Mesendoderm (in vitro differentiated cells): ENCODE measurements around the gene TEKT1.

ENCODE experiments used
- DNase-seq: peaks from one replicate; pipeline ENCODE4 v3.0.0; 2013
- H2AK5ac ChIP-seq: 2 replicates; pipeline ENCODE4 v1.6.1; 2013; ENCODE audit warnings: low read length, inconsistent platforms
- H2BK120ac ChIP-seq: 2 replicates; pipeline ENCODE4 v1.6.1; 2013; ENCODE audit warnings: low read depth, mild to moderate bottlenecking, low read length, moderate library complexity, mixed read lengths
- H2BK15ac ChIP-seq: replicated peaks from 2 replicates; pipeline ENCODE4 v1.6.1; 2013; ENCODE audit warnings: low read depth, mild to moderate bottlenecking, moderate library complexity
- H2BK5ac ChIP-seq: 2 replicates; pipeline ENCODE4 v1.6.1; 2013; ENCODE audit warnings: low read length, inconsistent platforms
- H3K18ac ChIP-seq: 2 replicates; pipeline ENCODE4 v1.6.1; 2013; ENCODE audit warnings: mild to moderate bottlenecking, low read length, mixed read lengths
- H3K23ac ChIP-seq: one replicate; pipeline ENCODE4 v1.6.1; 2013; ENCODE audit warnings: low read length
- H3K27ac ChIP-seq: 2 replicates; pipeline ENCODE4 v1.5.1; 2013; ENCODE audit warnings: low read depth, mild to moderate bottlenecking, inconsistent platforms, low read length, moderate library complexity
- H3K27me3 ChIP-seq: 2 replicates; pipeline ENCODE4 v1.6.1; 2013; ENCODE audit warnings: low read length, control low read depth, mild to moderate bottlenecking, inconsistent platforms; ENCODE audit not compliant: insufficient read depth, poor library complexity
- H3K36me3 ChIP-seq: 2 replicates; pipeline ENCODE4 v1.6.1; 2013; ENCODE audit warnings: low read length, inconsistent platforms; ENCODE audit not compliant: control insufficient read depth, insufficient read depth
- H3K4ac ChIP-seq: one replicate; pipeline ENCODE4 v1.6.1; 2013; ENCODE audit warnings: low read depth, mild to moderate bottlenecking, low read length, moderate library complexity
- H3K4me1 ChIP-seq: 2 replicates; pipeline ENCODE4 v1.6.1; 2013; ENCODE audit warnings: low read depth, low read length, inconsistent platforms; ENCODE audit not compliant: control insufficient read depth
- H3K4me2 ChIP-seq: 2 replicates; pipeline ENCODE4 v1.6.1; 2013; ENCODE audit warnings: low read length
- H3K4me3 ChIP-seq: 2 replicates; pipeline ENCODE4 v1.5.1; 2013; ENCODE audit warnings: mild to moderate bottlenecking, low read length
- H3K56ac ChIP-seq: one replicate; pipeline ENCODE4 v1.6.1; 2013; ENCODE audit warnings: low read length
- H3K79me1 ChIP-seq: 2 replicates; pipeline ENCODE4 v1.6.1; 2013; ENCODE audit warnings: low read length, inconsistent platforms
- H3K79me2 ChIP-seq: 2 replicates; pipeline ENCODE4 v1.6.1; 2013; ENCODE audit warnings: mild to moderate bottlenecking, low read length; ENCODE audit not compliant: control insufficient read depth, insufficient read depth
- H3K9ac ChIP-seq: 2 replicates; pipeline ENCODE4 v1.6.1; 2013; ENCODE audit warnings: low read length, inconsistent platforms
- H4K5ac ChIP-seq: one replicate; pipeline ENCODE4 v1.6.1; 2013; ENCODE audit warnings: low read length
- H4K8ac ChIP-seq: one replicate; pipeline ENCODE4 v1.6.1; 2013; ENCODE audit warnings: low read depth, mild to moderate bottlenecking, control low read depth, low read length, moderate library complexity
- WGBS: extraction: QIAGEN DNeasy Blood & Tissue Kit; methylation state at CpG from one replicate; pipeline ENCODE4 v1.1.7; 2013; ENCODE audit warnings: low lambda C conversion rate, missing lambda C conversion rate; ENCODE audit not compliant: insufficient coverage; ENCODE audit errors: extremely low coverage; 5-methylcytosine and 5-hydroxymethylcytosine counted together

Gene TEKT1

DNA sequence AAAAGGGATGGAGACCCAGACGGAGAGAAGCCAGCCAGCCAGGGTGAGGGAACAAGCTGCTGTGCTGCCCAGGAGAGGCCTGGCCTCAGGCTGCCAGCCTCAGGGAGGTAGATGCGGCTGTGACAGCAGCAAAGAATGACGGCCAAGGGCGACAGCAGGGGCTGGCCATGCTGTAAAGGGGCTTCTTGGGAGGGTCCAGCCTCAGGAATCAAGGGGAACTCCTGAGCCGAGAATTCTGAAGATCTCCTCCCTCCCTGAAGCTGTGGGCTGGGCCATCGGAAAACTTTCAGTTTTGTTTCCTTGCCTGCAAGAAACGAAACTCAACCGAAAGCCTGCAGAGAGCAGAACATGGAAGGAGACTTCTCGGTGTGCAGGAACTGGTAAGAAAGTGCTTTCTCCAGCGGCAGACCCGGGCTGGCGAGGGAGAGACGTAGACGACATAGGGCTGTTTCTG lies 75.8 kb downstream of the TEKT1 start, which contains the start of gene XAF1:
Gene XAF1, plus strand, starts transcription at position 316 of the 454 bp plus-strand sequence. Its CDS starts 33 bp downstream, at position 349.
- no peak within 1 kb of the TSS for H2BK15ac ChIP-seq
- no peak within 1 kb of the TSS for H4K5ac ChIP-seq
- no peak within 1 kb of the TSS for H3K56ac ChIP-seq
- H3K4ac ChIP-seq, result no peak within 1 kb of the TSS
- H2AK5ac ChIP-seq, result no peak within 1 kb of the TSS
- H3K27me3 ChIP-seq, result no peaks in the 10 kb centered on the region
- H2BK5ac ChIP-seq, result no peak within 1 kb of the TSS
- H2BK120ac ChIP-seq, result no peak within 1 kb of the TSS
- no peak within 1 kb of the TSS for H3K23ac ChIP-seq
- no peak within 1 kb of the TSS for H4K8ac ChIP-seq
- DNase-seq, result no peak
- no peak within 1 kb of the TSS for H3K18ac ChIP-seq
- WGBS, result no CpG with 5 or more reads among the region's 14 CpGs
- no peak within 1 kb of the TSS for H3K4me3 ChIP-seq
- H3K4me2 ChIP-seq, result no peak within 1 kb of the TSS
- no peaks in the 10 kb centered on the region for H3K36me3 ChIP-seq
- H3K4me1 ChIP-seq, result peaks cover 2% of the 10 kb centered on the region
- no peak within 1 kb of the TSS for H3K27ac ChIP-seq
- H3K9ac ChIP-seq, result no peak within 1 kb of the TSS
- no peaks in the 10 kb centered on the region for H3K79me2 ChIP-seq
- no peaks in the 10 kb centered on the region for H3K79me1 ChIP-seq

DNA sequence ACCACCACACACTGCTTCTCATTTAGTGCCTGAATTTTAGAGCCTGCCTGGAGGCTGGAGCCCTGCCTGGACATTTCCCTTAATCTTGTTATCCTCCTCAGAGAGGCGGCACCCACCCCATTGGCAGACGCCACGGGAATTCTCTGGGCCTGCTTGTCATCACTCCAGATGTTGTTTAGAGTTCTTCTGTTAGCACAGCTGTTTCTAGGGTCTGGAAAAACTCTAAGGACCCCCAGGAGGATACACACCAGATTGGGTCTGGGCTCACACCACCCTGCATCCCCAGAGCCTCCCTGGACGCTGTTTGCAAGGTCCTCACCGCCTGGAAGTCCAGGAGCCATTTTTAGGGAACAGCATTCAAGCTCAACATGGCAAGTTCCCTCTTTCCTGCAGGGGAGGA lies 76.2 kb downstream of the TEKT1 start:
- no peak overlapping the region for H3K4me2 ChIP-seq
- no peak overlapping the region for H3K56ac ChIP-seq
- H3K4me3 ChIP-seq, result no peak overlapping the region

DNA sequence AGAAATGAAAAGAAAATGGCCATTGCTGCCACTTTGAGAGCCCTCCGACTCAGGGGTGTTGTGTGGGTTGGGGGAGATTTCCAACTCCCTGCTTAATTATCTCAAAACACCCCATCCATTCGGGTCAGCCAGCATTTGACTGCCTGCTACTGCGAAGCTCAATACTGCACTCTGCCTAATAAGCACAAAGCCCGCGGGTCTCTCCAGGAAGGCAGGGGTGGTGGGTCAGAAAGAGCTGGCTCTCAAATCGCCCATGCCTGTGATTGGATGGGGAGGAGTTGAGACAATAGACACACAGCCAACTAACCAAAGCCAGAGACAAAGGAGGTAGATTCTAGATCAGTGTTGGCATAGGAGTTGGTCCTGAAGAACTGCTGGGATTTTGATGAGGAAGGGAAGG lies 78.0 kb downstream of the TEKT1 start:
- no peaks in the 10 kb centered on the region for H3K36me3 ChIP-seq
- no peaks in the 10 kb centered on the region for H3K27me3 ChIP-seq
- no peak overlapping the region for H4K5ac ChIP-seq
- no peak overlapping the region for H3K18ac ChIP-seq
- no peak overlapping the region for H2AK5ac ChIP-seq
- no peak overlapping the region for H3K4me2 ChIP-seq
- H3K4me1 ChIP-seq, result peaks cover 2% of the 10 kb centered on the region
- H3K27ac ChIP-seq, result no peak overlapping the region
- no peak overlapping the region for H2BK120ac ChIP-seq
- no peaks in the 10 kb centered on the region for H3K79me1 ChIP-seq
- no peak overlapping the region for H4K8ac ChIP-seq
- H2BK5ac ChIP-seq, result no peak overlapping the region
- no peak overlapping the region for H3K4me3 ChIP-seq
- no peak for DNase-seq
- H3K79me2 ChIP-seq, result no peaks in the 10 kb centered on the region
- no peak overlapping the region for H3K56ac ChIP-seq
- H3K9ac ChIP-seq, result no peak overlapping the region
- H2BK15ac ChIP-seq, result no peak overlapping the region
- no CpG with 5 or more reads among the region's 6 CpGs for WGBS
- no peak overlapping the region for H3K4ac ChIP-seq
- H3K23ac ChIP-seq, result no peak overlapping the region

More for the DNA sequence above, 76.2 kb downstream of the TEKT1 start:
- H3K27ac ChIP-seq, result no peak overlapping the region
- no CpG with 5 or more reads among the region's 5 CpGs for WGBS
- no peaks in the 10 kb centered on the region for H3K36me3 ChIP-seq
- no peak overlapping the region for H3K18ac ChIP-seq
- H4K5ac ChIP-seq, result no peak overlapping the region
- H3K27me3 ChIP-seq, result no peaks in the 10 kb centered on the region
- no peak overlapping the region for H3K9ac ChIP-seq
- H4K8ac ChIP-seq, result no peak overlapping the region
- no peaks in the 10 kb centered on the region for H3K79me2 ChIP-seq
- no peak overlapping the region for H3K4ac ChIP-seq
- H2AK5ac ChIP-seq, result no peak overlapping the region
- no peaks in the 10 kb centered on the region for H3K79me1 ChIP-seq
- H3K23ac ChIP-seq, result no peak overlapping the region
- H2BK5ac ChIP-seq, result no peak overlapping the region
- H2BK120ac ChIP-seq, result no peak overlapping the region
- H2BK15ac ChIP-seq, result no peak overlapping the region
- H3K4me1 ChIP-seq, result peaks cover 2% of the 10 kb centered on the region
- no peak for DNase-seq

DNA sequence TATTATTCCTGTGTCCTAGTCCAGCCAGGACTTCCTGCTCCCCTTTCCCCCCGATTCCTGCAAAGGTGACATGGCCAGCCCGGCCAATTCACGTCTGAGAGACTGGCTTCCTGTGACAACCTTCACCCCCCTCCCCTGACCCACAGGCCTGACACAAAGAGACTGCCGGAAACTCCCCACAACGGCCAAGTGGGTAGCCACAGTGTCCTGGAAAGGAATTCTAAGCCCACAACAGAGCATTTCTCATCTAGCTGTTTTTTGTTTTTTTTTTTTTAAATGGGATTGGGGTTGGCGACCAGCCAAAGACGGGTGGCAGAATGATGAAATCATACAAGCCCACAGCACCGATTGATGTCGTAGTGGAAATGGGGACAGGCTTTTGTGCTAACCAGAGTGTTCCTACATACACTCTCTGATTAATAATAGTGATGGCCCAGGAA lies 78.5 kb downstream of the TEKT1 start:
- H2BK5ac ChIP-seq, result no peak overlapping the region
- H3K23ac ChIP-seq, result peak overlapping the region; percentile 19
- DNase-seq, result peak; percentile 26
- no peak overlapping the region for H2BK15ac ChIP-seq
- H3K4me2 ChIP-seq, result no peak overlapping the region
- H2AK5ac ChIP-seq, result no peak overlapping the region
- H3K56ac ChIP-seq, result peak overlapping the region; percentile 27
- WGBS, result no CpG with 5 or more reads among the region's 9 CpGs
- no peaks in the 10 kb centered on the region for H3K79me1 ChIP-seq
- no peaks in the 10 kb centered on the region for H3K79me2 ChIP-seq
- no peak overlapping the region for H3K4me3 ChIP-seq
- no peak overlapping the region for H3K27ac ChIP-seq
- H3K18ac ChIP-seq, result no peak overlapping the region
- no peak overlapping the region for H3K4ac ChIP-seq
- peaks cover 2% of the 10 kb centered on the region for H3K4me1 ChIP-seq
- no peak overlapping the region for H2BK120ac ChIP-seq
- H3K9ac ChIP-seq, result no peak overlapping the region
- no peaks in the 10 kb centered on the region for H3K36me3 ChIP-seq
- no peak overlapping the region for H4K8ac ChIP-seq
- no peaks in the 10 kb centered on the region for H3K27me3 ChIP-seq
- no peak overlapping the region for H4K5ac ChIP-seq

DNA sequence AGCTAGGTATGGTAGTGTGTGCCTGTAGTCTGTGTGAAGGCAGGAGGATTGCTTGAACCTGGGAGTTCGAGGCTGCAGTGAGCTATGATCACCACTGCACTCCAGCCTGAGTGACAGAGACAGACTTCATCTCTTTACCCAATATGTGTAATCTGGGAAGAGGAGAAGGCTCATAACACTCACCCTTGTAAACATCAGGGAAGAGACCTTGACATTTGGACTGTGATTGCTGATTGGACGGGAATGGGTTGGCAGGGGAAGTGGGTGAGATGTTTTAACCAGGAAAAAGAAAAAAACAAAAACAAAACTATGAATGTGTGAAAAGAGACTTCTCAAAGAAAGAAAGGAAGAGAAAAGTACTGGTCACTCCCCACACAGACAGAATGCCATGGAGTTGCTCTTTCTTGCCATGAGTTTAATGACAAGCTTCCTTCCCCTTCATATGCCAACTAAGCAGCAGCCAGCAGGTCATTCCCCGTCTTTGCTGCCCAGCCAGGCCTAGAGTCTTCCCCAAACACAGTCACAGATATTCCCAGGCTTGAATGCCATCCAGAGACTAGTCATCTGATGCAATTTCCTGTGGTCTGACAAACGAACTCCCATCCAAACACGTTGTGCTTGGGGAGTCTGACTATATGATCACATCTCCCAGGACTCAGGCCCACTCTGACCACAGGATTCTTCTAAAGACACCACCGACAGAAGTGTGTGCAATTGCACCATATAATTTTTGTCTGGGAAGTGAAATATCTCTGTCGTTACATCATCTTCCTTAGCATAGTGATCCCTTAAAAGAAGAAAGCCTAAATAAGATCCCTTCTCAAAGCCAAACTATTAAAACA lies 79.2 kb downstream of the TEKT1 start:
- Histone ChIP-seq H3K4me2 (no peak overlapping the region), H3K79me2 (no peaks in the 10 kb centered on the region), H4K8ac (no peak overlapping the region), H4K5ac (no peak overlapping the region), H3K9ac (no peak overlapping the region), H3K36me3 (no peaks in the 10 kb centered on the region), H2BK120ac (no peak overlapping the region), H3K23ac (no peak overlapping the region), H3K18ac (no peak overlapping the region), H3K4me3 (no peak overlapping the region), H2BK5ac (no peak overlapping the region), H3K4me1 (peaks cover 2% of the 10 kb centered on the region), H3K4ac (no peak overlapping the region), H3K27me3 (no peaks in the 10 kb centered on the region), H2BK15ac (no peak overlapping the region), H3K27ac (no peak overlapping the region), H3K56ac (peak overlapping the region; percentile 49), H2AK5ac (no peak overlapping the region), H3K79me1 (no peaks in the 10 kb centered on the region)
- DNase-seq, result peak; percentile 36
- no CpG with 5 or more reads among the region's 7 CpGs for WGBS
